Activated B cell treated with CpG ODN at 0.5 μM for 24 hours (primary cell): ENCODE measurements around the gene GPR101. TPM values are rescaled to one million over a fixed set of nuclear protein-coding genes. Genes with fewer than 3 reads are reported as not detected.

ENCODE experiments used
- ATAC-seq: fragments of 200-7000 bp; cut with Tn5 transposase; one replicate; pipeline ENCODE4 v1.10.0; 2021; ENCODE audit warnings: low read depth, mild to moderate bottlenecking, moderate library complexity
- CTCF ChIA-PET: fragments of 350-600 bp; sonication (Branson Sonifier 250); formaldehyde crosslinking; loops from one replicate; lab custom pipeline; 2021; ENCODE audit warnings: antibody characterized with exemption; lab: Charles Lee
- POLR2A ChIA-PET: fragments of 350-600 bp; sonication (Branson Sonifier 250); formaldehyde crosslinking; loops from one replicate; lab custom pipeline; 2021; ENCODE audit warnings: antibody characterized with exemption; lab: Charles Lee
- DNase-seq: peaks from one replicate; pipeline ENCODE4 v3.0.0; 2022
- H3K27ac Mint-ChIP-seq: one replicate; pipeline ENCODE4 v1.8.0; 2020; ENCODE audit warnings: mixed read lengths
- H3K27me3 Mint-ChIP-seq: one replicate; pipeline ENCODE4 v1.8.0; 2021; ENCODE audit warnings: mixed read lengths
- H3K36me3 Mint-ChIP-seq: one replicate; pipeline ENCODE4 v1.8.0; 2021; ENCODE audit warnings: low read depth, mixed read lengths
- H3K4me1 Mint-ChIP-seq: one replicate; pipeline ENCODE4 v1.8.0; 2021; ENCODE audit warnings: mixed read lengths
- H3K4me3 Mint-ChIP-seq: one replicate; pipeline ENCODE4 v1.8.0; 2020; ENCODE audit warnings: mild to moderate bottlenecking, mixed read lengths
- H3K9me3 Mint-ChIP-seq: one replicate; pipeline ENCODE4 v1.8.0; 2020; ENCODE audit warnings: mixed read lengths
- intact Hi-C: fragments of 100-400 bp; cut with micrococcal nuclease; formaldehyde crosslinking; loops from one replicate; pipeline ENCODE4 v1.15.1; 2024
- total RNA-seq: library from RNA; stranded (reverse); gene quantifications from 2 replicates; pipeline ENCODE4 v1.2.3, GENCODE V29; 2022
- TF ChIP-seq, protein P1 (sequence below): fragments of 200-600 bp; IDR thresholded peaks from one replicate; pipeline ENCODE4 v1.8.0; 2022; ENCODE audit warnings: antibody characterized with exemption, mild to moderate bottlenecking

Gene GPR101
- total RNA-seq, 1 donor from 2014 or later: not detected

DNA sequence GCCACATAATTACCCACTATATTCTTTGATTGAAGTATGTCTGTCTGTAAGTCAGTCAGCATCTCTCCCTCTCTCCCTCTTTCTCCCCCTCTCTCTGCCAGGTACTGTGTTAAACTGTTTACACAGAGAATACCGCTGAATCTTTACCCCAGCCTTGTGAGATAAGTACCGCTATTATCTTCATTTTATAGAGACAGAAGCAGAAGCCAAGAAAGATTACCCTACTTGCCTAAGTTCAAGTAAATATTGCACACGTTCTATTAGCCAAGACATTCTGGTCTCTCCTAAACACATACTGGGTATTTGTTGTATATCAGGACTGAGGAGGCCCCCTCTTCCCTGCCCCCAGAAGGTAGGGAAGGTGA lies 695 bp upstream of the GPR101 start:
- H3K27me3 Mint-ChIP-seq: peaks cover 36% of the 10 kb centered on the region
- H3K4me3 Mint-ChIP-seq: no peak overlapping the region
- ATAC-seq (no peak), DNase-seq (no peak)
- ChIA-PET CTCF (no interaction called here), POLR2A (no interaction called here)
- intact Hi-C loops: no loop called here
- H3K36me3 Mint-ChIP-seq: no peaks in the 10 kb centered on the region
- TF ChIP-seq, protein P1, sequence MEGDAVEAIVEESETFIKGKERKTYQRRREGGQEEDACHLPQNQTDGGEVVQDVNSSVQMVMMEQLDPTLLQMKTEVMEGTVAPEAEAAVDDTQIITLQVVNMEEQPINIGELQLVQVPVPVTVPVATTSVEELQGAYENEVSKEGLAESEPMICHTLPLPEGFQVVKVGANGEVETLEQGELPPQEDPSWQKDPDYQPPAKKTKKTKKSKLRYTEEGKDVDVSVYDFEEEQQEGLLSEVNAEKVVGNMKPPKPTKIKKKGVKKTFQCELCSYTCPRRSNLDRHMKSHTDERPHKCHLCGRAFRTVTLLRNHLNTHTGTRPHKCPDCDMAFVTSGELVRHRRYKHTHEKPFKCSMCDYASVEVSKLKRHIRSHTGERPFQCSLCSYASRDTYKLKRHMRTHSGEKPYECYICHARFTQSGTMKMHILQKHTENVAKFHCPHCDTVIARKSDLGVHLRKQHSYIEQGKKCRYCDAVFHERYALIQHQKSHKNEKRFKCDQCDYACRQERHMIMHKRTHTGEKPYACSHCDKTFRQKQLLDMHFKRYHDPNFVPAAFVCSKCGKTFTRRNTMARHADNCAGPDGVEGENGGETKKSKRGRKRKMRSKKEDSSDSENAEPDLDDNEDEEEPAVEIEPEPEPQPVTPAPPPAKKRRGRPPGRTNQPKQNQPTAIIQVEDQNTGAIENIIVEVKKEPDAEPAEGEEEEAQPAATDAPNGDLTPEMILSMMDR: no peak
- H3K27ac Mint-ChIP-seq: no peak overlapping the region
- no peaks in the 10 kb centered on the region for H3K9me3 Mint-ChIP-seq
- H3K4me1 Mint-ChIP-seq: peaks cover 12% of the 10 kb centered on the region

DNA sequence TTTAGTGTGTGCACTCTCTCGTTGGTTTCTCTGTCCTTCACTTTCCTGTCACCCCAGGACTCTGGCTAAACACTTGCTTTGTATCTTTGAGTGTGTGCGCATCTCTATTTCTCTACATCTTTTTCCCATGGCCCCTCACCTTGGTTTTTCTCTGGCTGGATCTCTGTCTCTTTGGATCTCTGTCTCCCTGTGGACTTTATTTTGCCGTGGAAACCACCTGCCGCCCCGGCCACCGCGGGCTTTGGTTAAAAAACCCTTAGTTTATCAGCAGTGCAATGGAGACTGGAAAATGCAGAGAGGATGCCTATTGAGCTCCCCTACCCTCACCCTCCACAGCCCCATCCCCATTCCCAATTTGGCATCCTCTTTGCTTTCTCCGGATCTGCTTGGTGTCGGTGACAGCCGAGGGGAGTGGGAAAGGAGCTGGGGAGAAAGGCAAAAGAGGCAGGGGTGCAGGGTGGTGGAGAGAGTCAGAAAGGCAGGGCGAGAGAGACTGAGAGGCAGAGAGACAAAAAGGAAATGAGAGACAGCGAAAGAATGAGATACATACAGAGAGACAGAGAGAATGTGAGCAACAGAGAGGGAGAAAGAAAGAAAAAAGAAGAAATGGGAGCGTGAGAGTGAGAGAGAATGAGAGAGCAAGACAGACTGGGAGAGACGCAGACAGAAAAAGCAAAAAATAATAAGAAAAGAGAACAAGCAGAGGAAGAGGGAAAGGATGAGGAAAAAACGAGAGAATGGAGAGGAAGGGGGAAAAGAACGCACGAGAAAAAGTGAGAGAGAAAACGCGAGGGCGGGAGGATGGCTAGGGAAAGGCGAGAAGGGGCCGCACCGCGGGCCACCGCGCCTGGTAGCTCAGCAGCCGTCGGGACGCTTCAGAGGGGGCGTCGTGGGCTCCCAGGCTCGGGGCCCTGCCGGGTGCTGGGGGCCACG lies 688 bp downstream of the GPR101 start:
- H3K9me3 Mint-ChIP-seq: no peaks in the 10 kb centered on the region
- H3K27ac Mint-ChIP-seq: no peak overlapping the region
- ChIA-PET POLR2A (no interaction called here), CTCF (no interaction called here)
- no peaks in the 10 kb centered on the region for H3K36me3 Mint-ChIP-seq
- peaks cover 12% of the 10 kb centered on the region for H3K4me1 Mint-ChIP-seq
- peaks cover 36% of the 10 kb centered on the region for H3K27me3 Mint-ChIP-seq
- TF ChIP-seq, protein P1: no peak
- DNase-seq (no peak), ATAC-seq (peak; percentile 16)
- intact Hi-C loops: loop anchor here (1.0 kb wide), 1 partner anchor 19 kb away; no protein-coding TSS in a partner anchor
- no peak overlapping the region for H3K4me3 Mint-ChIP-seq

DNA sequence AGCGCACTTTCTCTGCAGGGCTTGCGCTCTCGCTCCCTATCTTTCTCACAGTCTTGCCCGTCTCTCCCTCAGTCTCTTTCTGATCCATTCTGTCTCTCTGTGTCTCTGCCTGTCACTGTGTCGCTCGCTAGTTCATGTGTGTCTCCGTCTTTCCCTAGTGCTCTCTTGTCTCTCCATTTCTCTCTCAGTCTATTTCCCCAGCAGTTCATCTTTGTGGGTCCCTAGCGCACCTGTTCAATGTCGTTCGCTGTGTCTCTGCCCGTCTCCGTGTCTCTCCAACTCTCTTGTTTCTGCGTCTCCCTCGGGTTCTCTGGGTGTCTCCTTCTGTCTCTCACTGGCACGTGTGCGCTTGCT lies 1.5 kb downstream of the GPR101 start:
- Mint-ChIP-seq H3K27ac (no peak overlapping the region), H3K27me3 (peaks cover 38% of the 10 kb centered on the region), H3K4me1 (peaks cover 12% of the 10 kb centered on the region), H3K4me3 (no peak overlapping the region), H3K9me3 (no peaks in the 10 kb centered on the region), H3K36me3 (no peaks in the 10 kb centered on the region)
- ATAC-seq: no peak
- ChIA-PET CTCF (no interaction called here), POLR2A (no interaction called here)
- TF ChIP-seq, protein P1: no peak
- intact Hi-C loops: loop anchor here (1.0 kb wide), 1 partner anchor 20 kb away; no protein-coding TSS in a partner anchor
- DNase-seq: no peak

DNA sequence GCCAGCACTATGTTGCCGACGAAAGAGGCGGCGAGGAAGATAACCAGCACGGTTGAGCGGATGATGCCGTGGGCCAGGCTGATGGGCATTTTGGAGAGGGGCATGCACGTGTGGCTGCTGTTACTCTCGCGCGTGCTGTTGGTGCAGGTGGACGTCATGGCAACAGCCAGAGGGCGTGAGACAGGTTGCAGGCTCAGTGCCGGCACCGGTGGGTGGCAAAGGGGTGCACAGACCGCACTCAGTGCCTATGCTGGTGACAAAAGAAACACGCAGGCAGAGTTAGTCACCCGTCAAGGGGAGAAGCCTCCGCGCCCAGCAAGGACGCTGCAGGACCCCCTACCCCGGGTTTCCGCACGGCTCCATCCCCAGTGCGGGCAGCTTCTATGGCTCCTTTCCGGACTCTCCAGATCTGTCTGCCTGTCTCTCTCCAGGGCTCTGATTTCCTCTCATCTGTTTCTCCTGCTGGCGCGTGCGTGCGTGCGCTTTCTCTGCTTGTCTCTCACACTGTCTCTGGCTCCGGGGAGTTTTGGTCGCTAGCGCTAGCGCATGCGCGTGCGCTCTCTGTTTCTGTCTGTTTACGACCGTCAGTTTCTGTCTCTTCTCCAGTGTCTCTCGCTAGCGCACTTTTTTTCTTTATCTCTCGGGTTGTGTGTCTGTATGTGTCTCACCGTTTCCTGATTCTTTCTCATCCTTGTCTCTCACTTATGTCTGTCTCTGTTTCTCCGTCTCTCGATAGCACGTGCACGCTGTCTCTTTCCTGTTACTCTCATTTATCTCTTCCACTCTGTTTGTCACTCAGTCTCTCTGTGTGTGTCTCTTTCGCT lies 2.1 kb downstream of the GPR101 start:
- DNase-seq (peak; percentile 16), ATAC-seq (peak; percentile 77)
- Mint-ChIP-seq H3K36me3 (no peaks in the 10 kb centered on the region), H3K27me3 (peaks cover 39% of the 10 kb centered on the region), H3K4me1 (peaks cover 12% of the 10 kb centered on the region), H3K27ac (no peak overlapping the region), H3K4me3 (no peak overlapping the region), H3K9me3 (no peaks in the 10 kb centered on the region)
- intact Hi-C loops: loop anchor here (1.0 kb wide), 1 partner anchor 21 kb away; no protein-coding TSS in a partner anchor
- TF ChIP-seq, protein P1: no peak
- CTCF ChIA-PET: no interaction called here
- POLR2A ChIA-PET: no interaction called here

DNA sequence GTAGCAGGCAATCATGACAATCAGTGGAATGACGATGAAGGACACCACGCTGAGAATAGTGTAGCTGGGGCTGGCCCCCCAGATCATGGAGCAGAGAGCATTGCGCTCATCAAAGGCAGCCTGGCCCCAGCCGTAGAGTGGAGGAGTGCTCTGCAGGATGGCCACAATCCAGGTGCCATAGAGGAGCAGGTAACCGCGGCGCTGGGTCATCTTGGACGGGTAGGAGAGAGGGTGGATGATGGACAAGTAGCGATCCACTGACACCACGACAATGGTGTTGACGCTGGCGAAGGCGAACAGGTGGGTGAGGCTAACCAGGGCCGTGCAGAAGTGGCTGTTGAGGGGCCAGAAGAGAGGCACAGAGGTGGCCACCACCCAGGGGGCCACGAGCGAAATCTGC lies 2.8 kb downstream of the GPR101 start:
- peaks cover 12% of the 10 kb centered on the region for H3K4me1 Mint-ChIP-seq

More for the DNA sequence above, 2.8 kb downstream of the GPR101 start:
- POLR2A ChIA-PET: no interaction called here
- Mint-ChIP-seq H3K36me3 (no peaks in the 10 kb centered on the region), H3K4me3 (no peak overlapping the region), H3K27me3 (peaks cover 40% of the 10 kb centered on the region), H3K9me3 (no peaks in the 10 kb centered on the region), H3K27ac (no peak overlapping the region)
- no peak for DNase-seq
- CTCF ChIA-PET: no interaction called here
- TF ChIP-seq, protein P1: no peak
- ATAC-seq: no peak
- intact Hi-C loops: no loop called here
